AG20443 (cell line): ENCODE results near the gene OR6N2.

Experiments
- DNase-seq: peaks from one replicate; pipeline ENCODE4 v3.0.0; 2012; ENCODE audit warnings: low spot score, mixed read lengths

OR6N2 gene

DNA sequence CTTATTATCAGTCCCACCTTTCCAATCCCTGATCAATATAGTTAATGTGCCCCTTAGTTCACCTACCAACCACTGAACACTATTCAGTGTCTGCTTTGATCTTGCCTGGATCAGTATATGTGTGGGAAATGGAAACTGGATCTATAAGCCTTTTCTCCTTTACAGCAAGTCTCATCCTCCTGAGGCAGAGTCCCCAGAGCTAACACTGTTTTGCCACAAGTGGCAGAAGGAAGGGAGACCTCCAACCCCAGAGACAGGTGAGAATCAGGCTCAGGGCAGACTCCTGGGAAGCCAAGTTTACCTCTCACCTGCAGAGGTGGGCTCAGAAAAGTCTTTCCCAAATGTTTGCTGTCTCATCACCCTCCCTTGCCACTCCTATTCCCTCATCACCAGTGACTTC lies at the start of gene OR6N2:
Gene OR6N2, minus strand, starts transcription at position 101 of the 400 bp plus-strand sequence. CDS start 3,569 bp downstream, outside the sequence.
- no peak for DNase-seq

DNA sequence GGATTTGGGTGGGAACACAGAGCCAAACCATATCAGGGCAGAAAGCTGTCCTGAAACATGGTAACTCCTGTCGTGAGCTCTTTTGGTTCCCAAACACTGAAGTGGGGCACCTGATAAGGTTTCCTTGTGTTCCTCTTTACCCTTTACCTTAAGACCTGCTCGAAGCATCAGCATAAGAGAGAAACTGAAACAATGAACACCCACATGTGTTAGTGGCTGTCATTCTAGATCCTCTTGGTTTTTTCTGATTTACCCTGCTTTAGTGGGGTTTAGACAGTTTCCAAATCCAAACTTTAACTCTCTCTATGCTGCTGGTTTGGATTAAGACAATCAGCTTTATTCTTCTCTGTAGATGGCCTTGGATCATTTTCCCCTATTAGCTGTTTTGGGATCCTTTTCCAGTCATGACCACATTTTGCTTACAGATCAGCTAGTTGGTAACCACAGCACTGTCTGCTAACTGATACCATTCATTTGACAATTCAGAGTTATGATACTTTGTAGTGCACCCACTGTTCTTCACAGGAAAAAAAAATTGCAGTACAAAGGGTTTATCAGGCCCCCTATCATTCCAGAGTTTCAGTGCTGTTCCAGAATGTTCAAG lies 49.2 kb upstream of the OR6N2 start:
- DNase-seq = no peak

- no peak for DNase-seq
Observed at GRCh38 chr1:158821723-158822122, 40.7 kb upstream of the OR6N2 start.

- no peak for DNase-seq
Observed at GRCh38 chr1:158819461-158820443, 38.7 kb upstream of the OR6N2 start.

- no peak for DNase-seq
Observed at GRCh38 chr1:158818975-158819431, 38.0 kb upstream of the OR6N2 start.

DNA sequence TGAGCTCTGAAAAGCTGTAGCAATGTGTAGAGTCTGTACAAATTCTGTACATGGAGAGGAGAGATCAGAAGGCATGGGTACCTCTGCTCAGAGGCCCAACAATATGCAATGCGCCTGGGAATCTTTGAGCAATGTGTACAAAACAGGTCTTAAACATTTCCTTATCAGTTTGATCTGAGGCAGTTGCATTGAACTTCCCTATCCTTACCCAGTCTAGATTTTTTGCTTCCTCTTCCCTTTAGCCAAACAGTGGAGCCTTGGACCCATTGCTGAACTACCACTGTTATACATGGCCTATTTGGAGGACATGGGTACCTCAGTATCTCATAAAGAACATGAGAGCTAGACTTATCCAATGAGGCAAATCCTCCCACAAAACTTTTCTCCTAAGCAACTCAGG lies 37.6 kb upstream of the OR6N2 start:
- DNase-seq = no peak

GRCh38 chr1:158814970-158815369 lies 34.0 kb upstream of the OR6N2 start:
- DNase-seq = no peak

DNA sequence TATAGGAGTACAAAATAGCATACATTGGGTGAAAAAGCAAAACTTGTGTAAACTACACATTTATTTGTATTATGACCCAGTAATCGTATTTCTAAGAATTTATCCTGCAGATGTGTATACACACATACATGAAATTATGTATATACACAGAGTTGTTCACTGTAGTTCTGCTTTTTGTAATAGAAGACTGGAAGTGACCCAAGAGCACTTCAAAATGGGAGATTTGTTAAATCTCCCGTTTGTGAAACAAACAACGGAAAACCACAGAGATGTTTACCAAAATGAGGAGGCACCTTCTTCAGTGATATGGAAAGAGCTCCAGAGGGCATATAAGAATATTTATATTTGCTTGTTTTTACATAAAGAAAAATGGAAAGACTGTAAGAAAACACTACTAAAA lies 32.2 kb upstream of the OR6N2 start:
- no peak for DNase-seq

- no peak for DNase-seq
Observed at GRCh38 chr1:158812336-158812735, 31.3 kb upstream of the OR6N2 start.

DNA sequence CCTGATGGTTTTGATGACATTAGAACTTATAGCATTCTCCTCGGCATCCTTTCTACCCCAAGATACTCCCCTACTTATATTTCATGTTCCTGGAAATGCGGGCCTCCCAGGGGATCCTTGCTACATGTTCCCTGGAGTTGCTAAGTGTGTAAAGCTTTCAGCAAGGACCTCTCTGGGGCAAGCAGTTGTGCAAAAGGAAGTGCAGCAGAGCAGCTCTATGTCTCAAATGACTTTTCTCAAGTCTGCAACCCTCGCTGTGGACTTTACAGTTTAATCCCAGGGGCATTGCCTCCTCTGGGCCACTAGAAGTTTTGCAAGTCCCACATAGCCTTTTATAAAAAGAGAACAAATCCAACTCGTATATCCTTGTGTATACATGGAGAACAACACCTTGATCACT lies 29.3 kb upstream of the OR6N2 start:
- no peak for DNase-seq

GRCh38 chr1:158809862-158810261 lies 28.9 kb upstream of the OR6N2 start:
- no peak for DNase-seq

- DNase-seq = no peak
Observed at GRCh38 chr1:158809256-158809655, 28.3 kb upstream of the OR6N2 start.

GRCh38 chr1:158806916-158807536 lies 26.0 kb upstream of the OR6N2 start:
- DNase-seq = no peak

- DNase-seq = no peak
Observed at GRCh38 chr1:158803678-158804077, 22.7 kb upstream of the OR6N2 start.

- DNase-seq = no peak
Observed at GRCh38 chr1:158801396-158801795, 20.4 kb upstream of the OR6N2 start.

GRCh38 chr1:158800526-158800925 lies 19.5 kb upstream of the OR6N2 start:
- no peak for DNase-seq

DNA sequence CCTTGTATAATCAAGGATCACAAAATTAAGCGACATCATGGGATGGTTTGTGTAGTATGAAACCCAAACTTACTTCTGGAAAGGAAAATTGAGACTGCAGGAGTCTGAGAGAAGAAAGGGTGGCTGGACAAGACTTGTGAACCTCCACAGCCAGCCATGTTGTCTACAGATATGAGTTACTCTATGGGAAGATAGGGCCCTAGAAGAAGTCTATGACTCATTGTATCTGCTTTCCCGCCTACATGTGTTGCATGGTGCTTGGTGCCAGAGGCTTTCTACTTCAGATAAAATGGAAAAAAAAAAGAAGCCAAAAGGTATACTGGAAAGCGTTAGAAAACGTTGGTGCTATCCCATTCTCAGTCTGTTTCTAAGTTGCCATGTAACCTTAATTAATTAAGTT lies 18.7 kb upstream of the OR6N2 start:
- no peak for DNase-seq

DNA sequence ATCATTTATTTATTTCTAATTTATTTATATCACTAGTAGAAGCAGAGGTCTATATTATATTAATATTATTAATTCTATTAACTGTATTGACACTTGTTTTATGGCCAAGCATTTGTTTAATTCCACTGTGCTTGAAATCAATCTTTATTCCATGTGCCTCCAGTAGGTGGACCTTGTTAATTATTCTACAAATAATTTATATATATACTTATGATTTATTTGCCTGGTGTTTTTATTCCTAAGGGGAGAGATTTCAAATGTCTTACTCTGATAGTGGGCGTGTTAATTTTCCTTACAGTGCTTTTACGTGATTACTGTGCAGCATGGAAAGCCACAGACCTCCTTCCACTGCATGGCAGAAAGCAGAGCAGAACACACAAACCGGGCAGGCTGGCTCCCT lies 17.5 kb upstream of the OR6N2 start:
- DNase-seq = no peak

GRCh38 chr1:158794247-158794646 lies 13.2 kb upstream of the OR6N2 start:
- no peak for DNase-seq

DNA sequence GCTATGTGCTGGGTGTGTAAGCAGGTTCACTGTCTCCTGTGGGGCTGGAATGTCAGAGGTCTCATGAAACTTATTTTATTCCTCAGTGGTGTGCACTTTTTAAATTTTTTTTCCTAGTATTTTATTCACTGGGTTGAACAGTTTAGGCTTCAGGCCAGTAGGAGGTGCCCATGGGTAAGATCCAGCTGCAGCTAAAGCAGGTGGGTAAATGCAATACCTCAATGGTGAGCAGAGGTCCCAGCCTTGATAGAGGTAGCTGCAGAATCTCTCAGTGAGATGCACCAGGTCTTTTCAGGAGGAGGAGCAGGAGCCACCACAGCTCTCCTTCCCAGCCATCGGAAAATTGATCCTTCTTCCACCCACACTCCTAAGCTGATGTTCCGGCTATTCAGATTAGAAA lies 12.6 kb upstream of the OR6N2 start:
- DNase-seq = no peak

DNA sequence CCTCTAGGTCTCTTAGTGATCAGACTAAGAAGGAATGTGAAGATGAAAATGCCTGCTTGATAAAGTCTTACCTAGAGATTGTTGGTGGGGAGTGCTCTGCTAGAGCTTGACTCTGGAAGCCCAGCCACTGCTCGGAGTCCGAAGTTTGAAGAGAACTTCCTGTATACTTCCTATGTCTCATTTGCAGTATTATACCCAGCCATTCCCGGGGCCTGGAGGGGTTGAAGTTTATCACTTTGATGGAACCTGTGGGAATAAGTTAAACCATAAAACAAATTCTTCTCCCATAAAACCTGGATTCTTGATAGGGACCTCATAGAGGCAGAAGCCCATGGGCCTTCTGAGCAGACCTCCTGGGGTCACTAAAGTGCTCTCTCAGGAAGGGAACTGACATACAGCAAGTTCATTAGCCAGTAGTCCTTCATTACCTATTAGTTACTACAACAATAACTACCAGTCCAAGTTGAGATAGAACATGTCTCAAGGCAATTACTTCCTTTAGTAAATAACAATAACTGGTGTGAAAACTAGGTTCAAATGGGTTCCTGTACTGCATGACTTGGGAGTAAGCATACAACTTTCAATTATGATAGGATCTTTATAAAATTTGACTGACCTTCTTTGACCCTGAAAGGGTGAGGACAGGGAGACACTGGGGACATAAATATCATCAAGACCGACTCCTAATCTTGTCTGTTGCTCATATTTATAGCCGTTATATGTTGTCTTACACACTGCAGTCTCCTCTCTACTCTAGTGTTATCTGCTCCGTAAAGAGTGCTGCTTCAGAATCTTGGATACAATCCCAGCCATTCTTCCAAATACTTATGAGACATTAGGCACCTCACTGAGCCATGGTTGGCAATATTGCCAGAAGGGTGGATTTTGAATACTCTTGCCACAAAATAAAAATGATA lies 8.8 kb downstream of the OR6N2 start, which contains the start of gene OR6N1:
Gene OR6N1, minus strand, starts transcription at position 246 of the 917 bp plus-strand sequence. CDS start 5,513 bp downstream, outside the sequence.
- no peak for DNase-seq

GRCh38 chr1:158754420-158754819 lies 26.6 kb downstream of the OR6N2 start, which contains the start of gene OR6K6:
TSS of gene OR6K6 (plus strand) at chr1:158754720. CDS start at chr1:158754888, 168 bp downstream.
- DNase-seq = no peak
